GM12891 (cell line): ENCODE measurements around the gene MARK4.

Source experiments
- POLR2A ChIP-seq: IDR thresholded peaks from 2 replicates; pipeline ENCODE4 v1.6.1; 2011; ENCODE audit warnings: low read depth, low read length, control low read depth
- POLR2AphosphoS5 ChIP-seq: IDR thresholded peaks from 2 replicates; pipeline ENCODE4 v1.6.1; 2011; ENCODE audit warnings: low read depth, low read length, control low read depth
- POU2F2 ChIP-seq: IDR thresholded peaks from 2 replicates; pipeline ENCODE4 v1.6.1; 2011; ENCODE audit warnings: low read depth, mild to moderate bottlenecking, control low read depth, low read length, moderate library complexity
- SPI1 ChIP-seq: IDR thresholded peaks from 2 replicates; pipeline ENCODE4 v1.6.1; 2011; ENCODE audit warnings: low read depth, low read length, control low read depth
- TAF1 ChIP-seq: IDR thresholded peaks from 2 replicates; pipeline ENCODE4 v1.6.1; 2011; ENCODE audit warnings: low read depth, low read length, control low read depth

GRCh38 chr19:45211751-45212381 lies 39.2 kb upstream of the MARK4 start:
- TF ChIP-seq POLR2A = no peak
- no peak for TF ChIP-seq POU2F2
- TF ChIP-seq POLR2AphosphoS5 = no peak
- TF ChIP-seq TAF1 = no peak
- no peak for TF ChIP-seq SPI1
